AG04449 (cell line): Measurements from ENCODE around the gene TCIRG1.
A peak's percentile ranks its signal among the peaks of the same experiment; 100 is the strongest.

Experiments
- CTCF ChIA-PET: fragments of 350-600 bp; formaldehyde crosslinking; extraction: SDS; loops from one replicate; lab custom pipeline; 2021; ENCODE audit warnings: antibody characterized with exemption; lab: Yijun Ruan, JAX
- POLR2A ChIA-PET: fragments of 400-600, 350-600 bp; formaldehyde crosslinking; extraction: SDS; loops from one replicate; lab custom pipeline; 2020; ENCODE audit warnings: antibody characterized with exemption, inconsistent platforms; lab: Yijun Ruan, JAX
- DNase-seq: peaks from one replicate; pipeline ENCODE4 v3.0.0-alpha.2; 2010; ENCODE audit warnings: low read depth, low spot score
- H3K4me3 ChIP-seq: 2 replicates; pipeline ENCODE4 v1.5.1; 2011; ENCODE audit warnings: low read depth, mild to moderate bottlenecking, control low read depth, low read length
- TF ChIP-seq, protein P1 (sequence below): IDR thresholded peaks from one replicate; pipeline ENCODE4 v1.5.1; 2011; ENCODE audit warnings: mild to moderate bottlenecking, moderate library complexity, low read length, control low read depth, inconsistent platforms; ENCODE audit not compliant: insufficient read depth; ENCODE audit errors: missing control alignments

TCIRG1 gene

DNA sequence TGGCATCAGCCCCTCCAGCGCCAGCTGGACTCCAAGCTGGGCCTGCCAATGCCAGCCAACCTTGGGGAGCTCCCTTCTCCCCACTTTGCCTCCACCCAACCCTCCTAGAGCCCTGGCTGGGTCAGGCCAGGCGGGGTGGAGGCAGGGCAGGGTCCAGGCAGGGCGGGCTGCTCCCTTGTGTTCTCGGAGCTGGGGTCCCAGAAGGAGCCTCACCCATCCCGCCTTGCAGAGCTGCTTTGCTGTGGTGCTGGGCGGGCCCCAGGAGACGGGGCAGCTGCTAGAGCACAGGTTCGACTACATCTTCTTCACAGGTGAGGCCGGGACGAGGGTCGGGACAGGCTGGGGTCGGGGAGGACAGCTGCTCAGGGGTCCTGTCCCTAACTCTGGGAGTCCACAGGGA lies 19.3 kb upstream of the TCIRG1 start:
- TF ChIP-seq, protein P1, sequence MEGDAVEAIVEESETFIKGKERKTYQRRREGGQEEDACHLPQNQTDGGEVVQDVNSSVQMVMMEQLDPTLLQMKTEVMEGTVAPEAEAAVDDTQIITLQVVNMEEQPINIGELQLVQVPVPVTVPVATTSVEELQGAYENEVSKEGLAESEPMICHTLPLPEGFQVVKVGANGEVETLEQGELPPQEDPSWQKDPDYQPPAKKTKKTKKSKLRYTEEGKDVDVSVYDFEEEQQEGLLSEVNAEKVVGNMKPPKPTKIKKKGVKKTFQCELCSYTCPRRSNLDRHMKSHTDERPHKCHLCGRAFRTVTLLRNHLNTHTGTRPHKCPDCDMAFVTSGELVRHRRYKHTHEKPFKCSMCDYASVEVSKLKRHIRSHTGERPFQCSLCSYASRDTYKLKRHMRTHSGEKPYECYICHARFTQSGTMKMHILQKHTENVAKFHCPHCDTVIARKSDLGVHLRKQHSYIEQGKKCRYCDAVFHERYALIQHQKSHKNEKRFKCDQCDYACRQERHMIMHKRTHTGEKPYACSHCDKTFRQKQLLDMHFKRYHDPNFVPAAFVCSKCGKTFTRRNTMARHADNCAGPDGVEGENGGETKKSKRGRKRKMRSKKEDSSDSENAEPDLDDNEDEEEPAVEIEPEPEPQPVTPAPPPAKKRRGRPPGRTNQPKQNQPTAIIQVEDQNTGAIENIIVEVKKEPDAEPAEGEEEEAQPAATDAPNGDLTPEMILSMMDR, result no peak
- POLR2A ChIA-PET, result interaction anchor here (1.2 kb wide), 1 partner anchor 9 kb away, joined by 5 read pairs; the partner anchor contains the start of gene ALDH3B1
- CTCF ChIA-PET, result interaction anchor here (1.3 kb wide), 1 partner anchor 8 kb away, joined by 3 read pairs; no protein-coding TSS in a partner anchor
- no peak for DNase-seq
- H3K4me3 ChIP-seq, result no peak overlapping the region

- DNase-seq, result no peak
- POLR2A ChIA-PET, result no interaction called here
These were observed 18.2 kb upstream of the TCIRG1 start for GRCh38 chr11:68020575-68020974.

DNA sequence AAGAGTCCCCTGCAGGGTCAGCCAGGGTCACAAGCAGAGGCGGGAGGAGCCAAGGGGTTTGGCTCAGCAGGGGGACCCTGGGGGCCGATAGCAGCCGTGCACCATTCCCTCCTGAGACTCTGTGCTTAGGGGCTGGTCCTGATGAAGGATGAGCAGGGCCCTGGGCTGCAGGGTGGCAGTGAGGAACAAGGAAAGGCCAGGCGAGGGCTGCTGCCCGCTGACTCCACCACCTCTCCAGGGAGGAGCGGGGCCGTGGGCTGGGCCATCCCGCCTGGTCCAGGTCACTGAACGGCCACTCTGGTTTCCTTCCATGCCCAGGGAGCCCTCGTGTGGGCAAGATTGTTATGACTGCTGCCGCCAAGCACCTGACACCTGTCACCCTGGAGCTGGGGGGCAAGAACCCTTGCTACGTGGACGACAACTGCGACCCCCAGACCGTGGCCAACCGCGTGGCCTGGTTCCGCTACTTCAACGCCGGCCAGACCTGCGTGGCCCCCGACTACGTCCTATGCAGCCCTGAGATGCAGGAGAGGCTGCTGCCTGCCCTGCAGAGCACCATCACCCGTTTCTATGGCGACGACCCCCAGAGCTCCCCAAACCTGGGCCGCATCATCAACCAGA lies 17.5 kb upstream of the TCIRG1 start:
- TF ChIP-seq, protein P1, result peak; percentile 44
- ChIA-PET POLR2A (no interaction called here), CTCF (interaction anchor here (0.8 to 2.0 kb wide), 5 partner anchors 9 to 66 kb away, joined by 3 to 5 read pairs (median 4); partner anchors contain the start of gene TCIRG1)
- H3K4me3 ChIP-seq, result no peak overlapping the region
- DNase-seq, result no peak

More at GRCh38 chr11:68020575-68020974, 18.2 kb upstream of the TCIRG1 start:
- TF ChIP-seq, protein P1, result peak; percentile 64
- no peak overlapping the region for H3K4me3 ChIP-seq
- CTCF ChIA-PET, result interaction anchor here (1.0 to 1.5 kb wide), 2 partner anchors 10 to 17 kb away, joined by 5 read pairs; partner anchors contain the start of genes NDUFS8 and TCIRG1

DNA sequence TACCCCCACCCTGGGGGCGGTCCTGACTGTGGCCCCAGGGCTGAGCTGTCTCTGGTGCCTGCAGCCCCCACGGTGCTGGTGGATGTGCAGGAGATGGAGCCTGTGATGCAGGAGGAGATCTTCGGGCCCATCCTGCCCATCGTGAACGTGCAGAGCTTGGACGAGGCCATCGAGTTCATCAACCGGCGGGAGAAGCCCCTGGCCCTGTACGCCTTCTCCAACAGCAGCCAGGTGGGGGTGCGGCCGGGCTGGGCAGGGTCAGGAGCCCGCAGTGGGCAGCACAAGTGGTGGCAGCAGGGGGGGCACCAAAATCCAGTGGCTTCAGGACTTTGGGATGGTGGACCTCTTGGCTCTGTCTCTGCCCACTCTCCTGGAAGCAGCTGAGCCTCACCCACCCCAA lies 16.3 kb upstream of the TCIRG1 start:
- ChIA-PET POLR2A (no interaction called here), CTCF (interaction anchor here (0.7 to 2.0 kb wide), 3 partner anchors 15 to 235 kb away, joined by 3 to 4 read pairs (median 3); no protein-coding TSS in a partner anchor)
- TF ChIP-seq, protein P1, result no peak
- no peak for DNase-seq
- H3K4me3 ChIP-seq, result no peak overlapping the region

DNA sequence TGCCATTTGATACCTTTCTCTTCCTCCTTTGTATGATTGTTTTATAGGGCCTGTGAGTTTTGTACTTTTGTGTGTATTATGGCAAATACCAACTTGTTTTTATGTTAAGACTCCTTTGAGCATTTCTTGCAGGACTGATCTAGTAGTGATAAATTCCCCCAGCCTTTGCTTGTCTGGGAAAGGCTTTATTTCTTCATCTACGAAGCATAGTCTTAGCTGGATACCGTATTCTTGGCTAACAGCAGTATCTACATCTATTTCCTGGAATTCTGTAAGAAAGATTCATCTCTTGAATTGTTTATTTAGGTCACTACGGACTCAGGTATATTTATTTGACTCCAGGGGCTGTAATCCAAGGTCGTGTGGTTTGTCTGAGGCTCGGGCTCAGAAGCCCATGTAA lies 14.3 kb upstream of the TCIRG1 start:
- TF ChIP-seq, protein P1, result no peak
- no peak overlapping the region for H3K4me3 ChIP-seq
- POLR2A ChIA-PET, result no interaction called here
- CTCF ChIA-PET, result interaction anchor here (1.2 kb wide), 1 partner anchor 16 kb away, joined by 3 read pairs; no protein-coding TSS in a partner anchor
- no peak for DNase-seq

- TF ChIP-seq, protein P1, result no peak
- no peak overlapping the region for H3K4me3 ChIP-seq
- ChIA-PET POLR2A (no interaction called here), CTCF (no interaction called here)
- DNase-seq, result no peak
These were observed 13.8 kb upstream of the TCIRG1 start for GRCh38 chr11:68025047-68025446.
